GM21390 (cell line): ENCODE measurements around the gene MAGT1.
"Not testable (repeated sequence)": the region's sequence is repeated elsewhere in the genome, so short reads cannot be mapped to it uniquely, and the experiment has no call there.

Experiments
- ATAC-seq: cut with Tn5 transposase; IDR thresholded peaks from one replicate; pipeline ENCODE4 v1.9.1; 2021; ENCODE audit not compliant: unreplicated experiment

Gene MAGT1

GRCh38 chrX:77894921-77895886 lies at the start of gene MAGT1:
Gene MAGT1, minus strand, starts transcription at chrX:77895435. Its CDS starts 25 bp downstream, at chrX:77895410.
- peak; percentile 86 for ATAC-seq

- not testable (repeated sequence) for ATAC-seq
Observed at GRCh38 chrX:77945031-77945430, 49.8 kb upstream of the MAGT1 start.

- no peak for ATAC-seq
Observed at GRCh38 chrX:77938083-77938680, 42.9 kb upstream of the MAGT1 start.

- no peak for ATAC-seq
Observed at GRCh38 chrX:77937291-77937690, 42.1 kb upstream of the MAGT1 start.

- no peak for ATAC-seq
Observed at GRCh38 chrX:77936299-77936698, 41.1 kb upstream of the MAGT1 start.

GRCh38 chrX:77935886-77936285 lies 40.7 kb upstream of the MAGT1 start:
- ATAC-seq, result no peak

- ATAC-seq, result no peak
Observed at GRCh38 chrX:77930581-77930980, 35.3 kb upstream of the MAGT1 start.

- ATAC-seq, result no peak
Observed at GRCh38 chrX:77925764-77926163, 30.5 kb upstream of the MAGT1 start.

GRCh38 chrX:77924320-77924859 lies 29.2 kb upstream of the MAGT1 start:
- ATAC-seq, result no peak

- ATAC-seq, result no peak
Observed at GRCh38 chrX:77922787-77923186, 27.6 kb upstream of the MAGT1 start.

- ATAC-seq, result not testable (repeated sequence)
Observed at GRCh38 chrX:77919370-77919769, 24.1 kb upstream of the MAGT1 start.

- ATAC-seq, result no peak
Observed at GRCh38 chrX:77918568-77918967, 23.3 kb upstream of the MAGT1 start.

- peak; percentile 63 for ATAC-seq
Observed at GRCh38 chrX:77917294-77917933, 22.2 kb upstream of the MAGT1 start.

GRCh38 chrX:77910108-77910840 lies 15.0 kb upstream of the MAGT1 start, which contains the start of gene ATP7A:
Gene ATP7A, plus strand, starts transcription at chrX:77910693. Its CDS starts 60,949 bp downstream, at chrX:77971642.
- ATAC-seq, result peak; percentile 90

GRCh38 chrX:77901506-77901905 lies 6.3 kb upstream of the MAGT1 start:
- no peak for ATAC-seq

- ATAC-seq, result no peak
Observed at GRCh38 chrX:77900688-77901087, 5.5 kb upstream of the MAGT1 start.

GRCh38 chrX:77899081-77899828 lies 4.0 kb upstream of the MAGT1 start, which contains the start of gene COX7B:
Gene COX7B, plus strand, starts transcription at chrX:77899468. Its CDS starts 86 bp downstream, at chrX:77899554.
- peak; percentile 65 for ATAC-seq

- ATAC-seq, result no peak
Observed at GRCh38 chrX:77893713-77894112, 1.5 kb downstream of the MAGT1 start.

GRCh38 chrX:77892887-77893286 lies 2.3 kb downstream of the MAGT1 start:
- no peak for ATAC-seq

- not testable (repeated sequence) for ATAC-seq
Observed at GRCh38 chrX:77881418-77881817, 13.8 kb downstream of the MAGT1 start.
